MG63 (cell line): ENCODE measurements around the gene TMEM258. TPM values are rescaled to one million over a fixed set of nuclear protein-coding genes. Genes with fewer than 3 reads are reported as not detected.

Source experiments
- DNase-seq: peaks from one replicate; pipeline ENCODE4 v3.0.0-alpha.2; 2020
- H3K27me3 ChIP-seq: fragments of 250-450 bp; sonication (Bioruptor Pico); 2 replicates; pipeline ENCODE4 v1.5.1; 2020; ENCODE audit warnings: mild to moderate bottlenecking, moderate library complexity
- H3K36me3 ChIP-seq: fragments of 250-450 bp; sonication (Bioruptor Pico); 2 replicates; pipeline ENCODE4 v1.5.1; 2020; ENCODE audit warnings: mild to moderate bottlenecking, moderate library complexity
- H3K4me3 ChIP-seq: fragments of 250-450 bp; sonication (Bioruptor Pico); 2 replicates; pipeline ENCODE4 v1.5.1; 2020; ENCODE audit warnings: mild to moderate bottlenecking, moderate library complexity
- H3K9me3 ChIP-seq: fragments of 250-450 bp; sonication (Bioruptor Pico); 2 replicates; pipeline ENCODE4 v1.5.1; 2020; ENCODE audit warnings: mild to moderate bottlenecking, moderate library complexity
- total RNA-seq: library from RNA; depleted of rRNA; stranded (reverse); fragments of >200 nt; shearing (Covaris generic); gene quantifications from 2 replicates; pipeline ENCODE4 v1.2.3, GENCODE V29; 2014; ENCODE audit warnings: low replicate concordance; rRNA removed

Gene TMEM258
- total RNA-seq, 1 experiment from 2014 or later, result 61.8 TPM

DNA sequence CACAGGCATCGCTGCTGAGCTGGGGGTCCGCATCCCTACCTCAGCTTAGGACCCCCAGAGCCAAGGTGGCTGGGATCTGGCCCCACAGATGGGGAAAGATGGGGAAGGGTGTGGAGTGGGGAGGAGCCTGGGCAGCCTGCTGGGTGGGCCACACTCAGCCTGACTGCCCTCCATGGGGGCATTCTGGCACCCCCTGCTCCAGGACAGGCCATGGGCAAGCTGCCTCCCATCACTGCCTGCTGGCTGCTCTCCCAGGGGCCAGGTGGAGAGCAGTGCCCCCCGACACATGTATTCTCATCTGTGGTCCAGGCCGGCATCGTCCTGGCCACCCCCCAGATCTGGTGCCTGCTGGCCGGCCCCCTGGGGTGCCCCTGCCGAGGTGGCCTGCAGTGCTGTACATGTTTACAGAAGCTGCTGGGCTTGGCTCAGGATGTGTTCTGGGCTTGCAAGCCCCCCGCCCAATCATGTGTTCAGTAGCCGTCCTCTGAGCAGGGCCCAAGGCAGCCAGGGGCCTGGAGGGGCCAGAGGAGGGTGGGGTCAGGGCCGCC lies 47.7 kb downstream of the TMEM258 start:
- Histone ChIP-seq H3K9me3 (no peaks in the 10 kb centered on the region), H3K36me3 (no peaks in the 10 kb centered on the region; the same call in 1 of the 2 replicates), H3K4me3 (no peak overlapping the region), H3K27me3 (no peaks in the 10 kb centered on the region)
- DNase-seq, result no peak

DNA sequence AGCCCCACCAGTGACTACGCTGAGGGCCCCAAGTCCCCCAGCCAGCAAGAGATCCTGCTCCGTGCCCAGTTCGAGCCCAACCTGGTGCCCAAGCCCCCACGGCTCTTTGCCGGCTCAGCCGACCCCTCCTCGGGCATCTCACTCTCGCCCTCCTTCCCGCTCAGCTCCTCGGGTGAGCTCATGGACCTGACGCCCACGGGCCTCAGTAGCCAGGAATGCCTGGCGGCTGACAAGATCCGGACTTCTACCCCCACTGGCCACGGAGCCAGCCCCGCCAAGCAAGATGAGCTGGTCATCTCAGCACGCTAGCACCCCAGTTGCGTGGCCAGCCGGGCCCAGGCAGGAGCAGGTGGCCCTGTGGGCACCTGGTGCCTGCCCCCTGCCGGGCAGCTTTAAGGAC lies 48.2 kb downstream of the TMEM258 start:
- Histone ChIP-seq H3K4me3 (no peak overlapping the region), H3K27me3 (no peaks in the 10 kb centered on the region), H3K9me3 (no peaks in the 10 kb centered on the region), H3K36me3 (no peaks in the 10 kb centered on the region; the same call in 1 of the 2 replicates)
- DNase-seq, result no peak

DNA sequence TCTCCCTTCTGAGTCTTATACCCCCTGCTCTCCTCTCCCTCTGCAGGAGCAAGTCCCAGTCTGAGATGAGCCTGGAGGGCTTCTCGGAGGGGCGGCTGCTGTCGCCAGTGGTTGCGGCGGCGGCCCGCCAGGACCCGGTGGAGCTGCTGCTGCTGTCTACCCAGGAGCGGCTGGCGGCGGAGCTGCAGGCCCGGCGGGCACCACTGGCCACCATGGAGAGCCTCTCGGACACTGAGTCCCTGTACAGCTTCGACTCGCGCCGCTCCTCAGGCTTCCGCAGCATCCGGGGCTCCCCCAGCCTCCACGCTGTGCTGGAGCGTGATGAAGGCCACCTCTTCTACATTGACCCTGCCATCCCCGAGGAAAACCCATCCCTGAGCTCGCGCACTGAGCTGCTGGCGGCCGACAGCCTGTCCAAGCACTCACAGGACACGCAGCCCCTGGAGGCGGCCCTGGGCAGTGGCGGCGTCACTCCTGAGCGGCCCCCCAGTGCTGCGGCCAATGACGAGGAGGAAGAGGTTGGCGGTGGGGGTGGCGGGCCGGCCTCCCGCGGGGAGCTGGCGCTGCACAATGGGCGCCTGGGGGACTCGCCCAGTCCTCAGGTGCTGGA lies 48.8 kb downstream of the TMEM258 start:
- no peaks in the 10 kb centered on the region for H3K27me3 ChIP-seq
- H3K9me3 ChIP-seq, result no peaks in the 10 kb centered on the region
- no peak overlapping the region for H3K4me3 ChIP-seq
- no peaks in the 10 kb centered on the region; the same call in 1 of the 2 replicates for H3K36me3 ChIP-seq
- no peak for DNase-seq

DNA sequence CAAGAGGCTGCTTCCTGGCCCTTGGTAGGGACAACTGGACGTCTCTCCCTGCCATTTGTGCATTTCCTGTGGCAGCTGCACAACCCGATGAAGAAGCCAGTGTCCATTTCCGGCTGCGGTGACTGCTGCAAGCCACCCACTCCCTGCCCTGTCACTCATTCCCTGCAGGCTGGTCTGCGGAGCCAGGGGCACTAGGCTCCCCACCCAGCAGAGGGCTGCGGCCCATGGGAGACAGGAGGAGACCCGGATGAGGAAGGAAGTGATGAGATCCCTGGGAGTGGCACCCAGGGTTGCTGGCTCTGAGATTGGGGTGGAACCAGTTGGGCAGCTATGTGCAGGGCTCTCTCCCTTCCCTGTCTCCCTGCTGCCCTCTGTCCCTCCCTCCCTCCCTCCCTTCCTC lies 50.0 kb downstream of the TMEM258 start:
- no peak for DNase-seq
- Histone ChIP-seq H3K9me3 (no peaks in the 10 kb centered on the region), H3K27me3 (no peaks in the 10 kb centered on the region), H3K36me3 (no peaks in the 10 kb centered on the region; the same call in 1 of the 2 replicates), H3K4me3 (no peak overlapping the region)

DNA sequence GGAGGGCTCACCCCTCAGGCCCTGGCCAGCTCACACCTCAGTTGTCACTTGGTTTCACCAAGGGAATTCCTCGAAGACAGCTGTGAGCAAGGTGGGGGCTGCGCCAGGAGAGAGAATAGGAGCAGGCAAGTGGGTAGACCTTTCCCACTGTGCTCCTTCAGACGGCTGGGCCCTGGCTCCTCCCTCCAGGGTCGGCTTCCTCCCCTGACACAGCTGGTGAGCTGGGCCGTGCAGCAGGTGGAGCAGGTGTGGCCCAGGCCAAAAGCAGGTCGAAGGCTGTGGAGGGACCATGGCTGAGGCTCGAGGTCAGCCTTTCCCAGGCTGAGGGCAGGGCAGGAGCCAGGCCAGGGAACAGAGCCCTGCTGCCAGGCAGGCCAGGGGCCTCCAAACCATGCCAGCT lies 52.4 kb downstream of the TMEM258 start:
- no peak for DNase-seq
- Histone ChIP-seq H3K4me3 (no peak overlapping the region), H3K36me3 (no peaks in the 10 kb centered on the region; the same call in none of the 2 replicates), H3K27me3 (no peaks in the 10 kb centered on the region), H3K9me3 (no peaks in the 10 kb centered on the region)

DNA sequence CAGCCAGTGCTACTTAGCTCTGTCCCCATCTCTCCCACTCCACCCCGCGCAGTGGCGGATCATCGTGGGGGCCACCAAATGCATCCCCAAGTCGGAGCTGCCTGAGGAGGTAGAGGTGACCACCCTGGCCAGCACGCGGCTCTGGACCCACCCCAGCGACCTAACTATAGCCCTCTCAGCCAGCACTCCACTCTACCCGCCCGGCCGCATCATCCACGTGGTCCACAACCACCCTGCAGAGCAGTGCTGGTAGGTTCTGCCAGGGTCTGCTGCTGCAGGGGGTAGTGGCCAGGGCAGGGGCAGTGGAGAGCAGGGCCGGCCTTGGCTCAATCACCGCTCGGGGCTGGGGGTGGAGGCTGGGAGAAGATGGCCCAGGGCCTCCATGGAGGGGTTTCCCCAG lies 53.0 kb downstream of the TMEM258 start:
- no peak for DNase-seq
- Histone ChIP-seq H3K27me3 (no peaks in the 10 kb centered on the region), H3K36me3 (no peaks in the 10 kb centered on the region; the same call in none of the 2 replicates), H3K9me3 (no peaks in the 10 kb centered on the region), H3K4me3 (no peak overlapping the region)

Other genes starting within 250 kb of the TMEM258 start
- gene SYT7, start 211.5 kb downstream of the TMEM258 start, total RNA-seq, result 3.7 and 9.9 TPM in 2 replicates
- gene DAGLA, start 112.2 kb downstream of the TMEM258 start, total RNA-seq, result 1.3 and 1.4 TPM in 2 replicates
- 0.23 and 1.9 TPM in 2 replicates for gene MYRF, start 40.0 kb downstream of the TMEM258 start, total RNA-seq
- 80.9 and 85.7 TPM in 2 replicates for gene FEN1, start 312 bp upstream of the TMEM258 start, total RNA-seq
- gene FADS1, start 24.4 kb upstream of the TMEM258 start, total RNA-seq, result 25.4 and 28.3 TPM in 2 replicates
- gene FADS2, start 35.7 kb upstream of the TMEM258 start, total RNA-seq, result 8.1 and 22.6 TPM in 2 replicates
- gene FADS3, start 98.9 kb upstream of the TMEM258 start, total RNA-seq, result 32.7 and 59.7 TPM in 2 replicates
- gene RAB3IL1, start 125.0 kb upstream of the TMEM258 start, total RNA-seq, result 2.8 and 3.0 TPM in 2 replicates
- gene BEST1, start 157.8 kb upstream of the TMEM258 start, total RNA-seq, result not detected in 2 replicates
- 301 and 415 TPM in 2 replicates for gene FTH1, start 175.0 kb upstream of the TMEM258 start, total RNA-seq